ENCODE results near the gene VMP1.

The VMP1 gene

DNA sequence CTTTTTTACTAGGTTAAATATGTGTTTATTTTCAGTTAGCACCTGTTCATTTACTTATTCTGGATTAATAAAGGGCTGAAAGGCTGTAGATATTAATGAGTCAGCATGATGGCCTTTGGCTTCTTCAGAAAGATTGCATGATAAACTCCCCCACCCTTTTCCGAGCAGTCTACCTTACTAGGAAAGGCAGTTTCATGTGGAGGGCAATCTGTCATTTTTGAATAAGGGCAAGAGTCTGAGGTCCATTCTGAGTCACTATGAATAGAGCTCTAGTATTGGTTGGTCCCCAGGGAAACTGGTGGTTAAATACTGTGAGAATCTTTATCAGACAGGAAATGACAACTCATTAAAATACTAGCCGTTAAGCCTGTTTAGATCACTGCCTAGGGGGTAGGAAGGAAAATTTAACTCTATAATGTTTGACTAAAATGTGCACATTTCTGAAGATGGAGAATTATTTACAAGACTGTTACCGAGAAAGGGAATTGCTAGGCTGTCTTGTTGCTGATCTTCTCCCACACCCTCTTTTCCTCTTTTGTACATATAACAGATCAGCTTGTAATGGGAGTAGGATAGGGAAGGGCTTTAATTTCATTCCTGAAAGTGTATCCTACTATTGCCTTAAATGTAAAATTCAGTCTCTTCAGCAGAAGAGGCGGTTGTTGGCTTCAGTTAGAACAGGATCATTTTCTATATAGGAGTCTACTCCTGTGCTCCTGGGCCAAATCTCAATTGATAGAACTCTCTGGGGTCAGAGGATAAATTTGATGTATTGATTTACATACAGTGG is 122.0 kb downstream of the VMP1 start (continued):
- no peak for TF ChIP-seq ZNF302 (tag by site-specific recombination; IDR thresholded peaks at IDR 0.05; ENCODE audit: low read depth)
- TF ChIP-seq ZNF48 (tag by site-specific recombination; IDR thresholded peaks at IDR 0.05): no peak
- no peak for TF ChIP-seq ZFP69B (tag by site-specific recombination; IDR thresholded peaks at IDR 0.05)
- no peak for TF ChIP-seq ZNF677 (tag by site-specific recombination; IDR thresholded peaks at IDR 0.05)
- TF ChIP-seq, protein P1, sequence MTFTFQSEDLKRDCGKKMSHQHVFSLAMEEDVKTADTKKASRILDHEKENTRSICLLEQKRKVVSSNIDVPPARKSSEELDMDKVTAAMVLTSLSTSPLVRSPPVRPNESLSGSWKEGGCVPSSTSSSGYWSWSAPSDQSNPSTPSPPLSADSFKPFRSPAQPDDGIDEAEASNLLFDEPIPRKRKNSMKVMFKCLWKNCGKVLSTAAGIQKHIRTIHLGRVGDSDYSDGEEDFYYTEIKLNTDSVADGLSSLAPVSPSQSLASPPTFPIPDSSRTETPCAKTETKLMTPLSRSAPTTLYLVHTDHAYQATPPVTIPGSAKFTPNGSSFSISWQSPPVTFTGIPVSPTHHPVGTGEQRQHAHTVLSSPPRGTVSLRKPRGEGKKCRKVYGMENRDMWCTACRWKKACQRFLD (tag by site-specific recombination; IDR thresholded peaks at IDR 0.05): no peak
- peak; percentile 49; the same call in 1 of the 2 replicates for TF ChIP-seq ZNF2 (tag by site-specific recombination; IDR thresholded peaks at IDR 0.05)
- TF ChIP-seq, protein P2, sequence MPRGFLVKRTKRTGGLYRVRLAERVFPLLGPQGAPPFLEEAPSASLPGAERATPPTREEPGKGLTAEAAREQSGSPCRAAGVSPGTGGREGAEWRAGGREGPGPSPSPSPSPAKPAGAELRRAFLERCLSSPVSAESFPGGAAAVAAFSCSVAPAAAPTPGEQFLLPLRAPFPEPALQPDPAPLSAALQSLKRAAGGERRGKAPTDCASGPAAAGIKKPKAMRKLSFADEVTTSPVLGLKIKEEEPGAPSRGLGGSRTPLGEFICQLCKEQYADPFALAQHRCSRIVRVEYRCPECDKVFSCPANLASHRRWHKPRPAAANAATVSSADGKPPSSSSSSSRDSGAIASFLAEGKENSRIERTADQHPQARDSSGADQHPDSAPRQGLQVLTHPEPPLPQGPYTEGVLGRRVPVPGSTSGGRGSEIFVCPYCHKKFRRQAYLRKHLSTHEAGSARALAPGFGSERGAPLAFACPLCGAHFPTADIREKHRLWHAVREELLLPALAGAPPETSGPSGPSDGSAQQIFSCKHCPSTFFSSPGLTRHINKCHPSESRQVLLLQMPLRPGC (tag by site-specific recombination; IDR thresholded peaks at IDR 0.05): peak; percentile 64
- TF ChIP-seq, protein P3, sequence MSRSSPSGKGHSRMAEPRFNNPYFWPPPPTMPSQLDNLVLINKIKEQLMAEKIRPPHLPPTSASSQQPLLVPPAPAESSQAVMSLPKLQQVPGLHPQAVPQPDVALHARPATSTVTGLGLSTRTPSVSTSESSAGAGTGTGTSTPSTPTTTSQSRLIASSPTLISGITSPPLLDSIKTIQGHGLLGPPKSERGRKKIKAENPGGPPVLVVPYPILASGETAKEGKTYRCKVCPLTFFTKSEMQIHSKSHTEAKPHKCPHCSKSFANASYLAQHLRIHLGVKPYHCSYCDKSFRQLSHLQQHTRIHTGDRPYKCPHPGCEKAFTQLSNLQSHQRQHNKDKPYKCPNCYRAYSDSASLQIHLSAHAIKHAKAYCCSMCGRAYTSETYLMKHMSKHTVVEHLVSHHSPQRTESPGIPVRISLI (tag by site-specific recombination; IDR thresholded peaks at IDR 0.05): no peak
- TF ChIP-seq, protein P4, sequence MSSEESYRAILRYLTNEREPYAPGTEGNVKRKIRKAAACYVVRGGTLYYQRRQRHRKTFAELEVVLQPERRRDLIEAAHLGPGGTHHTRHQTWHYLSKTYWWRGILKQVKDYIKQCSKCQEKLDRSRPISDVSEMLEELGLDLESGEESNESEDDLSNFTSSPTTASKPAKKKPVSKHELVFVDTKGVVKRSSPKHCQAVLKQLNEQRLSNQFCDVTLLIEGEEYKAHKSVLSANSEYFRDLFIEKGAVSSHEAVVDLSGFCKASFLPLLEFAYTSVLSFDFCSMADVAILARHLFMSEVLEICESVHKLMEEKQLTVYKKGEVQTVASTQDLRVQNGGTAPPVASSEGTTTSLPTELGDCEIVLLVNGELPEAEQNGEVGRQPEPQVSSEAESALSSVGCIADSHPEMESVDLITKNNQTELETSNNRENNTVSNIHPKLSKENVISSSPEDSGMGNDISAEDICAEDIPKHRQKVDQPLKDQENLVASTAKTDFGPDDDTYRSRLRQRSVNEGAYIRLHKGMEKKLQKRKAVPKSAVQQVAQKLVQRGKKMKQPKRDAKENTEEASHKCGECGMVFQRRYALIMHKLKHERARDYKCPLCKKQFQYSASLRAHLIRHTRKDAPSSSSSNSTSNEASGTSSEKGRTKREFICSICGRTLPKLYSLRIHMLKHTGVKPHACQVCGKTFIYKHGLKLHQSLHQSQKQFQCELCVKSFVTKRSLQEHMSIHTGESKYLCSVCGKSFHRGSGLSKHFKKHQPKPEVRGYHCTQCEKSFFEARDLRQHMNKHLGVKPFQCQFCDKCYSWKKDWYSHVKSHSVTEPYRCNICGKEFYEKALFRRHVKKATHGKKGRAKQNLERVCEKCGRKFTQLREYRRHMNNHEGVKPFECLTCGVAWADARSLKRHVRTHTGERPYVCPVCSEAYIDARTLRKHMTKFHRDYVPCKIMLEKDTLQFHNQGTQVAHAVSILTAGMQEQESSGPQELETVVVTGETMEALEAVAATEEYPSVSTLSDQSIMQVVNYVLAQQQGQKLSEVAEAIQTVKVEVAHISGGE (tag by site-specific recombination; conservative IDR thresholded peaks at IDR 0.05; ENCODE audit: low read depth): no peak
- TF ChIP-seq, protein P5, sequence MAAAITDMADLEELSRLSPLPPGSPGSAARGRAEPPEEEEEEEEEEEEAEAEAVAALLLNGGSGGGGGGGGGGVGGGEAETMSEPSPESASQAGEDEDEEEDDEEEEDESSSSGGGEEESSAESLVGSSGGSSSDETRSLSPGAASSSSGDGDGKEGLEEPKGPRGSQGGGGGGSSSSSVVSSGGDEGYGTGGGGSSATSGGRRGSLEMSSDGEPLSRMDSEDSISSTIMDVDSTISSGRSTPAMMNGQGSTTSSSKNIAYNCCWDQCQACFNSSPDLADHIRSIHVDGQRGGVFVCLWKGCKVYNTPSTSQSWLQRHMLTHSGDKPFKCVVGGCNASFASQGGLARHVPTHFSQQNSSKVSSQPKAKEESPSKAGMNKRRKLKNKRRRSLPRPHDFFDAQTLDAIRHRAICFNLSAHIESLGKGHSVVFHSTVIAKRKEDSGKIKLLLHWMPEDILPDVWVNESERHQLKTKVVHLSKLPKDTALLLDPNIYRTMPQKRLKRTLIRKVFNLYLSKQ (tag by site-specific recombination; IDR thresholded peaks at IDR 0.05; ENCODE audit: borderline replicate concordance): no peak
- TF ChIP-seq, protein P6, sequence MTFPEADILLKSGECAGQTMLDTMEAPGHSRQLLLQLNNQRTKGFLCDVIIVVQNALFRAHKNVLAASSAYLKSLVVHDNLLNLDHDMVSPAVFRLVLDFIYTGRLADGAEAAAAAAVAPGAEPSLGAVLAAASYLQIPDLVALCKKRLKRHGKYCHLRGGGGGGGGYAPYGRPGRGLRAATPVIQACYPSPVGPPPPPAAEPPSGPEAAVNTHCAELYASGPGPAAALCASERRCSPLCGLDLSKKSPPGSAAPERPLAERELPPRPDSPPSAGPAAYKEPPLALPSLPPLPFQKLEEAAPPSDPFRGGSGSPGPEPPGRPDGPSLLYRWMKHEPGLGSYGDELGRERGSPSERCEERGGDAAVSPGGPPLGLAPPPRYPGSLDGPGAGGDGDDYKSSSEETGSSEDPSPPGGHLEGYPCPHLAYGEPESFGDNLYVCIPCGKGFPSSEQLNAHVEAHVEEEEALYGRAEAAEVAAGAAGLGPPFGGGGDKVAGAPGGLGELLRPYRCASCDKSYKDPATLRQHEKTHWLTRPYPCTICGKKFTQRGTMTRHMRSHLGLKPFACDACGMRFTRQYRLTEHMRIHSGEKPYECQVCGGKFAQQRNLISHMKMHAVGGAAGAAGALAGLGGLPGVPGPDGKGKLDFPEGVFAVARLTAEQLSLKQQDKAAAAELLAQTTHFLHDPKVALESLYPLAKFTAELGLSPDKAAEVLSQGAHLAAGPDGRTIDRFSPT (tag by site-specific recombination; IDR thresholded peaks at IDR 0.05): peak; percentile 91
- TF ChIP-seq ZNF777 (tag by site-specific recombination; IDR thresholded peaks at IDR 0.05; ENCODE audit: borderline replicate concordance): no peak
- TF ChIP-seq ZNF133 (tag by site-specific recombination; IDR thresholded peaks at IDR 0.05): no peak
- TF ChIP-seq, protein P7, sequence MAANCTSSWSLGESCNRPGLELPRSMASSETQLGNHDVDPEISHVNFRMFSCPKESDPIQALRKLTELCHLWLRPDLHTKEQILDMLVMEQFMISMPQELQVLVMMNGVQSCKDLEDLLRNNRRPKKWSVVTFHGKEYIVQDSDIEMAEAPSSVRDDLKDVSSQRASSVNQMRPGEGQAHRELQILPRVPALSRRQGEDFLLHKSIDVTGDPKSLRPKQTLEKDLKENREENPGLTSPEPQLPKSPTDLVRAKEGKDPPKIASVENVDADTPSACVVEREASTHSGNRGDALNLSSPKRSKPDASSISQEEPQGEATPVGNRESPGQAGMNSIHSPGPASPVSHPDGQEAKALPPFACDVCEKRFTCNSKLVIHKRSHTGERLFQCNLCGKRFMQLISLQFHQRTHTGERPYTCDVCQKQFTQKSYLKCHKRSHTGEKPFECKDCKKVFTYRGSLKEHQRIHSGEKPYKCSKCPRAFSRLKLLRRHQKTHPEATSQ (tag by site-specific recombination; IDR thresholded peaks at IDR 0.05): no peak
- TF ChIP-seq ZNF266 (tag by site-specific recombination; IDR thresholded peaks at IDR 0.05; ENCODE audit: low read depth): no peak
- peak; percentile 55 for TF ChIP-seq SP2 (tag by site-specific recombination; IDR thresholded peaks at IDR 0.05)
- TF ChIP-seq ZNF155 (tag by site-specific recombination; IDR thresholded peaks at IDR 0.05): no peak
- no peak for TF ChIP-seq ZNF701 (tag by site-specific recombination; IDR thresholded peaks at IDR 0.05)
- no peak for TF ChIP-seq ZNF548 (tag by site-specific recombination; IDR thresholded peaks at IDR 0.05)
- TF ChIP-seq ZNF10 (tag by site-specific recombination; IDR thresholded peaks at IDR 0.05): no peak
- no peak for TF ChIP-seq ZNF121 (tag by site-specific recombination; IDR thresholded peaks at IDR 0.05)
- peak; percentile 40; the same call in 1 of the 2 replicates for TF ChIP-seq ZBTB48 (tag by site-specific recombination; IDR thresholded peaks at IDR 0.05)
- TF ChIP-seq FEZF1 (tag by site-specific recombination; IDR thresholded peaks at IDR 0.05): peak; percentile 79
- TF ChIP-seq ZNF658 (tag by site-specific recombination; IDR thresholded peaks at IDR 0.05): no peak
- TF ChIP-seq, protein P8, sequence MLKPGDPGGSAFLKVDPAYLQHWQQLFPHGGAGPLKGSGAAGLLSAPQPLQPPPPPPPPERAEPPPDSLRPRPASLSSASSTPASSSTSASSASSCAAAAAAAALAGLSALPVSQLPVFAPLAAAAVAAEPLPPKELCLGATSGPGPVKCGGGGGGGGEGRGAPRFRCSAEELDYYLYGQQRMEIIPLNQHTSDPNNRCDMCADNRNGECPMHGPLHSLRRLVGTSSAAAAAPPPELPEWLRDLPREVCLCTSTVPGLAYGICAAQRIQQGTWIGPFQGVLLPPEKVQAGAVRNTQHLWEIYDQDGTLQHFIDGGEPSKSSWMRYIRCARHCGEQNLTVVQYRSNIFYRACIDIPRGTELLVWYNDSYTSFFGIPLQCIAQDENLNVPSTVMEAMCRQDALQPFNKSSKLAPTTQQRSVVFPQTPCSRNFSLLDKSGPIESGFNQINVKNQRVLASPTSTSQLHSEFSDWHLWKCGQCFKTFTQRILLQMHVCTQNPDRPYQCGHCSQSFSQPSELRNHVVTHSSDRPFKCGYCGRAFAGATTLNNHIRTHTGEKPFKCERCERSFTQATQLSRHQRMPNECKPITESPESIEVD (tag by site-specific recombination; IDR thresholded peaks at IDR 0.05): peak; percentile 96
